Endothelial cell of umbilical vein (primary cell): ENCODE data around the gene KCNH8. TPM values are rescaled to one million over a fixed set of nuclear protein-coding genes. Genes with fewer than 3 reads are reported as not detected.

Experiments
- BruUV-seq: library from RNA; stranded (reverse); fragments of 400-500 nt; replicated peaks from 2 replicates; lab custom pipeline; 2021; lab: Mats Ljungman, UMichigan
- CTCF ChIA-PET: fragments of 300-600, 350-600 bp; sonication (Branson Sonifier 250); formaldehyde crosslinking; loops from one replicate; lab custom pipeline; 2021; ENCODE audit warnings: antibody characterized with exemption, inconsistent platforms; lab: Charles Lee
- POLR2A ChIA-PET: fragments of 300-600, 350-600 bp; sonication (Branson Sonifier 250); formaldehyde crosslinking; loops from one replicate; lab custom pipeline; 2021; ENCODE audit warnings: antibody characterized with exemption, inconsistent platforms; lab: Charles Lee
- DNase-seq: peaks from one replicate; pipeline ENCODE4 v3.0.0-alpha.2; 2011; ENCODE audit warnings: low read depth, low spot score
- FAIRE-seq: peaks from 2 replicates; lab custom pipeline; 2011; peaks lifted over from hg19 to GRCh38; lab: Jason Lieb, UNC
- H2AFZ ChIP-seq: 2 replicates; pipeline ENCODE4 v1.6.0; 2012; ENCODE audit warnings: low read depth, low read length, control low read depth, inconsistent platforms
- H3K27ac ChIP-seq: 2 replicates; pipeline ENCODE4 v1.5.1; 2011; ENCODE audit warnings: low read depth, mild to moderate bottlenecking, control low read depth, low read length, moderate library complexity; ENCODE audit not compliant: insufficient read depth
- H3K27me3 ChIP-seq, 2 experiments: 2 replicates each; pipeline versions ENCODE4 v1.6.0 to v1.6.1; 2011; ENCODE audit warnings: low read length in 2 of 2, mixed read lengths in 1 of 2; ENCODE audit not compliant: control insufficient read depth in 2 of 2, insufficient read depth in 2 of 2
- H3K36me3 ChIP-seq, 2 experiments: 2 replicates in 1 of 2; 3 replicates in 1 of 2; pipeline ENCODE4 v1.5.1; 2011; ENCODE audit warnings: low read length in 2 of 2, mild to moderate bottlenecking in 1 of 2, moderate library complexity in 1 of 2; ENCODE audit not compliant: control insufficient read depth in 2 of 2, insufficient read depth in 2 of 2; ENCODE audit errors: extremely low read depth in 1 of 2
- H3K4me1 ChIP-seq: 3 replicates; pipeline ENCODE4 v1.5.1; 2011; ENCODE audit warnings: mild to moderate bottlenecking, low read length; ENCODE audit not compliant: control insufficient read depth, insufficient read depth; ENCODE audit errors: extremely low read depth
- H3K4me2 ChIP-seq: 2 replicates; pipeline ENCODE4 v1.6.1; 2011; ENCODE audit warnings: low read length, control low read depth, mixed read lengths; ENCODE audit not compliant: insufficient read depth
- H3K4me3 ChIP-seq, 3 experiments: fragments of 200-600 bp in 1 of 3; sonication (generic), shearing (Covaris generic) in 1 of 3; replicated peaks in 1 of 3; 2 replicates each; pipeline ENCODE4 v1.5.1; 2011 to 2016; ENCODE audit warnings: control low read depth in 3 of 3, low read length in 3 of 3, mild to moderate bottlenecking in 2 of 3, inconsistent platforms in 1 of 3, low read depth in 1 of 3, moderate library complexity in 1 of 3; ENCODE audit not compliant: insufficient read depth in 1 of 3
- H3K79me2 ChIP-seq: 2 replicates; pipeline ENCODE4 v1.6.0; 2012; ENCODE audit warnings: low read length, inconsistent platforms; ENCODE audit not compliant: control insufficient read depth, insufficient read depth
- H3K9ac ChIP-seq: replicated peaks from 2 replicates; pipeline ENCODE3; 2011; ENCODE audit warnings: low read length, control low read depth; ENCODE audit not compliant: insufficient read depth; ENCODE audit errors: extremely low read depth
- H3K9me1 ChIP-seq: replicated peaks from 3 replicates; pipeline ENCODE4 v1.6.0; 2011; ENCODE audit warnings: mild to moderate bottlenecking, low read length; ENCODE audit not compliant: control insufficient read depth, insufficient read depth; ENCODE audit errors: extremely low read depth
- H3K9me3 ChIP-seq: replicated peaks from 2 replicates; pipeline ENCODE4 v1.5.1; 2012; ENCODE audit warnings: low read length, inconsistent platforms; ENCODE audit not compliant: control insufficient read depth, insufficient read depth
- H4K20me1 ChIP-seq: replicated peaks from 2 replicates; pipeline ENCODE3; 2011; ENCODE audit warnings: mild to moderate bottlenecking, low read length; ENCODE audit not compliant: control insufficient read depth, insufficient read depth; ENCODE audit errors: extremely low read depth
- CTCF ChIP-seq, 2 donors: IDR thresholded peaks; 1 replicate in 1 of 2; 2 replicates in 1 of 2; pipeline ENCODE4 v1.5.1; 2011; ENCODE audit warnings: low read length in 2 of 2, mild to moderate bottlenecking in 2 of 2, moderate library complexity in 2 of 2, control low read depth in 1 of 2, inconsistent platforms in 1 of 2, low read depth in 1 of 2; ENCODE audit not compliant: insufficient read depth in 1 of 2; ENCODE audit errors: extremely low read depth in 1 of 2
- EZH2 ChIP-seq: IDR thresholded peaks from 2 replicates; pipeline ENCODE4 v1.6.1; 2012; ENCODE audit warnings: borderline replicate concordance, low read depth, mild to moderate bottlenecking, moderate library complexity, low read length, inconsistent platforms; ENCODE audit not compliant: severe bottlenecking
- FOS ChIP-seq: IDR thresholded peaks from 2 replicates; pipeline ENCODE4 v1.6.1; 2011; ENCODE audit warnings: mild to moderate bottlenecking, low read length, moderate library complexity, borderline replicate concordance; ENCODE audit not compliant: insufficient read depth
- GATA2 ChIP-seq: IDR thresholded peaks from 2 replicates; pipeline ENCODE4 v1.7.0; 2011; ENCODE audit warnings: low read depth, mild to moderate bottlenecking, moderate library complexity, mixed read lengths, low read length; ENCODE audit not compliant: insufficient read length, insufficient read depth
- JUN ChIP-seq: IDR thresholded peaks from 2 replicates; pipeline ENCODE4 v1.6.1; 2011; ENCODE audit warnings: borderline replicate concordance, low read depth; ENCODE audit not compliant: insufficient read length, insufficient read depth
- MAX ChIP-seq: IDR thresholded peaks from 2 replicates; pipeline ENCODE4 v1.6.1; 2011; ENCODE audit not compliant: insufficient read depth, insufficient read length
- MYC ChIP-seq: IDR thresholded peaks from one replicate; pipeline ENCODE4 v1.6.1; 2011; ENCODE audit warnings: mild to moderate bottlenecking, low read depth, low read length
- POLR2A ChIP-seq: IDR thresholded peaks from 2 replicates; pipeline ENCODE4 v1.6.1; 2012; ENCODE audit warnings: low read depth, mild to moderate bottlenecking, control low read depth, low read length
- POLR2AphosphoS5 ChIP-seq: IDR thresholded peaks from 2 replicates; pipeline ENCODE4 v1.6.1; 2012; ENCODE audit warnings: low read depth, mild to moderate bottlenecking, control low read depth, low read length, moderate library complexity; ENCODE audit not compliant: insufficient read depth
- dilution Hi-C: fragments of 300-500 bp; cut with MboI; formaldehyde crosslinking; loops from one replicate; pipeline ENCODE4 v1.15.0; 2019; ENCODE audit warnings: low sequenced_read_pairs; ENCODE audit not compliant: extremely low pct_ligation_motif_present
- intact Hi-C: fragments of 100-400 bp; cut with micrococcal nuclease; formaldehyde crosslinking; loops from one replicate; pipeline ENCODE4 v1.10.0; 2022
- polyA plus RNA-seq, 4 experiments: library from polyadenylated mRNA; depleted of rRNA in 3 of 4; stranded (reverse) in 3 of 4; unstranded in 1 of 4; fragments of >200 nt; gene quantifications; 2 replicates each; pipeline versions ENCODE4 v1.2.1 to v1.2.3, GENCODE V29; 2011 to 2012; ENCODE audit warnings: missing spikeins in 1 of 4
- total RNA-seq: library from RNA; stranded (reverse); gene quantifications from 2 replicates; pipeline ENCODE4 v1.2.3, GENCODE V29; 2021

The KCNH8 gene
- total and polyA plus RNA-seq, 2 donors (not counting 3 experiments of a cell fraction or from before 2014, with no cell fraction given) = not detected

- Histone ChIP-seq H2AFZ (no peak overlapping the region), H3K79me2 (no peaks in the 10 kb centered on the region), H3K4me2 (no peak overlapping the region), H3K9ac (no peak overlapping the region), H4K20me1 (no peaks in the 10 kb centered on the region), H3K9me3 (no peaks in the 10 kb centered on the region), H3K36me3 (no peaks in the 10 kb centered on the region), H3K27ac (no peak overlapping the region), H3K27me3 (no peaks in the 10 kb centered on the region), H3K4me1 (no peaks in the 10 kb centered on the region), H3K4me3 (no peak overlapping the region), H3K9me1 (no peaks in the 10 kb centered on the region)
- dilution Hi-C loops = no loop called here
- intact Hi-C loops = no loop called here
- TF ChIP-seq EZH2 (no peak), POLR2AphosphoS5 (no peak), MAX (no peak), CTCF (IDR thresholded peaks at IDR 0.05; ENCODE audit: extremely low read depth in 1 of 2, insufficient read depth in 1 of 2, low read depth in 1 of 2, low read length in 2 of 2) (no peak), MYC (no peak), POLR2A (no peak), GATA2 (no peak), FOS (no peak), JUN (no peak)
- BruUV-seq = no TSS peak
- CTCF ChIA-PET = no interaction called here
- POLR2A ChIA-PET = no interaction called here
- FAIRE-seq = no peak
- DNase-seq = no peak
These were observed 8.4 kb upstream of the KCNH8 start for GRCh38 chr3:19139863-19140262.
